Right cardiac atrium (tissue), 5 donors: ENCODE measurements around the gene NYAP2. TPM values are rescaled to one million over a fixed set of nuclear protein-coding genes. Genes with fewer than 3 reads are reported as not detected.
A peak's percentile ranks its signal among the peaks of the same experiment; 100 is the strongest.

ENCODE experiments used
- ATAC-seq, 2 donors: fragments of 200-7000 bp; cut with Tn5 transposase; one replicate each; pipeline versions ENCODE4 v1.8.0 to v1.9.1; 2020; ENCODE audit warnings: moderate library complexity in 2 of 2, mild to moderate bottlenecking in 1 of 2
- DNase-seq, 3 donors: peaks; one replicate each; pipeline ENCODE4 v3.0.0-alpha.2; 2020
- H3K27ac ChIP-seq: one replicate; pipeline ENCODE4 v1.5.1; 2013; ENCODE audit warnings: mild to moderate bottlenecking, low read length, control low read depth, moderate library complexity
- H3K27me3 ChIP-seq: one replicate; pipeline ENCODE4 v1.6.1; 2013; ENCODE audit not compliant: control insufficient read depth, insufficient read depth
- H3K4me1 ChIP-seq: one replicate; pipeline ENCODE4 v1.6.1; 2013; ENCODE audit warnings: low read length; ENCODE audit not compliant: control insufficient read depth, insufficient read depth
- H3K4me3 ChIP-seq: one replicate; pipeline ENCODE4 v1.5.1; 2013; ENCODE audit warnings: low read length, control low read depth
- H3K9me3 ChIP-seq: one replicate; pipeline ENCODE4 v1.6.1; 2013; ENCODE audit warnings: low read length; ENCODE audit not compliant: control insufficient read depth
- WGBS: extraction: QIAGEN DNeasy Blood & Tissue Kit; methylation state at CpG from one replicate; pipeline ENCODE4 v1.1.7; 2013; 5-methylcytosine and 5-hydroxymethylcytosine counted together
- intact Hi-C, 4 donors: fragments of 100-400 bp; cut with DNase I; formaldehyde crosslinking; loops; one replicate each; pipeline versions ENCODE4 v1.11.0 to v1.14.0; 2022 to 2023
- long read RNA-seq, 4 donors: library from polyadenylated mRNA; unstranded; transcript quantifications; one replicate each; pipeline ENCODE4 v2.0.0, GENCODE V29; 2020 to 2021
- polyA plus RNA-seq: library from polyadenylated mRNA; stranded (reverse); fragments of 200-250 nt; gene quantifications from one replicate; pipeline ENCODE4 v1.2.3, GENCODE V29; 2013
- total RNA-seq, 4 donors: library from RNA; stranded (reverse); fragmentation: NEBNext Ultra II Directional; extraction: Animal tissue kit (Norgen Biotek cat#: 25700); gene quantifications; one replicate each; pipeline ENCODE4 v1.2.1, GENCODE V29; 2021
- donor health status: healthy with polysubstance abuse.
- donor health status: DM: no; HTN: yes; CAD: no.
- donor health status: DM: no; HTN: no; CAD: no.
- donor health status: DM: no; HTN: yes; CAD: no; lungs with severe emphysema.
- donor health status: DM: yes; HTN: yes; CAD: no.

Gene NYAP2
- total RNA-seq, result not detected
- polyA plus RNA-seq, result not detected
- long read RNA-seq, donor 1, result 0 reads
- long read RNA-seq, donor 2, result 0 reads
- long read RNA-seq, donor 3, result 0 reads
- long read RNA-seq, donor 4, result 0 reads

GRCh38 chr2:225399504-225399903, at the start of gene NYAP2:
Gene NYAP2 (plus strand): TSS chr2:225399710. CDS start chr2:225408881, 9,171 bp downstream.
- H3K4me3 ChIP-seq, result no peak within 1 kb of the TSS
- no peaks in the 10 kb centered on the region for H3K4me1 ChIP-seq
- DNase-seq (no peak), ATAC-seq (no peak)
- H3K27ac ChIP-seq, result no peak within 1 kb of the TSS
- H3K9me3 ChIP-seq, result no peaks in the 10 kb centered on the region
- no peaks in the 10 kb centered on the region for H3K27me3 ChIP-seq
- 58% methylated on average over 5 of the region's 5 CpGs for whole genome bisulfite sequencing
- intact Hi-C loops, result no loop called here

- ATAC-seq (no peak), DNase-seq (no peak)
- Histone ChIP-seq H3K27ac (no peak overlapping the region), H3K9me3 (no peaks in the 10 kb centered on the region), H3K27me3 (no peaks in the 10 kb centered on the region), H3K4me1 (no peaks in the 10 kb centered on the region), H3K4me3 (no peak overlapping the region)
- WGBS, result 76% methylated on average over 1 of the region's 1 CpG
- intact Hi-C loops, result no loop called here
These were observed 45.9 kb upstream of the NYAP2 start for GRCh38 chr2:225353579-225354085.

- DNase-seq (no peak), ATAC-seq (no peak)
- Histone ChIP-seq H3K4me3 (no peak overlapping the region), H3K27ac (no peak overlapping the region), H3K9me3 (no peaks in the 10 kb centered on the region), H3K4me1 (no peaks in the 10 kb centered on the region), H3K27me3 (no peaks in the 10 kb centered on the region)
- intact Hi-C loops, result no loop called here
- WGBS, result 8% methylated on average over 3 of the region's 3 CpGs
These were observed 45.2 kb upstream of the NYAP2 start for GRCh38 chr2:225354281-225354774.

- Histone ChIP-seq H3K4me1 (no peaks in the 10 kb centered on the region), H3K27ac (no peak overlapping the region), H3K27me3 (no peaks in the 10 kb centered on the region), H3K4me3 (no peak overlapping the region), H3K9me3 (no peaks in the 10 kb centered on the region)
- 78% methylated on average over 3 of the region's 3 CpGs for WGBS
- DNase-seq (no peak), ATAC-seq (no peak)
- intact Hi-C loops, result no loop called here
These were observed 43.7 kb upstream of the NYAP2 start for GRCh38 chr2:225355788-225356187.

GRCh38 chr2:225366731-225367130, 32.8 kb upstream of the NYAP2 start:
- no peak for DNase-seq
- no peaks in the 10 kb centered on the region for H3K4me1 ChIP-seq
- H3K9me3 ChIP-seq, result no peaks in the 10 kb centered on the region
- no peak overlapping the region for H3K27ac ChIP-seq
- no peak overlapping the region for H3K4me3 ChIP-seq
- H3K27me3 ChIP-seq, result no peaks in the 10 kb centered on the region
- intact Hi-C loops, result no loop called here
- ATAC-seq, result no peak

- no peak overlapping the region for H3K4me3 ChIP-seq
- no peak overlapping the region for H3K27ac ChIP-seq
- DNase-seq (no peak), ATAC-seq (no peak)
- no peaks in the 10 kb centered on the region for H3K4me1 ChIP-seq
- H3K27me3 ChIP-seq, result no peaks in the 10 kb centered on the region
- 39% methylated on average over 1 of the region's 1 CpG for WGBS
- intact Hi-C loops, result no loop called here
- H3K9me3 ChIP-seq, result no peaks in the 10 kb centered on the region
These were observed 32.0 kb upstream of the NYAP2 start for GRCh38 chr2:225367482-225367881.

- Histone ChIP-seq H3K27me3 (no peaks in the 10 kb centered on the region), H3K27ac (no peak overlapping the region), H3K4me3 (no peak overlapping the region), H3K9me3 (no peaks in the 10 kb centered on the region), H3K4me1 (no peaks in the 10 kb centered on the region)
- ATAC-seq (no peak), DNase-seq (peak in 1 of 3 donors; percentile 10)
- intact Hi-C loops, result no loop called here
- 61% methylated on average over 3 of the region's 3 CpGs for WGBS
These were observed 20.5 kb upstream of the NYAP2 start for GRCh38 chr2:225378984-225379383.

- intact Hi-C loops, result no loop called here
- no peaks in the 10 kb centered on the region for H3K9me3 ChIP-seq
- WGBS, result 88% methylated on average over 6 of the region's 6 CpGs
- no peaks in the 10 kb centered on the region for H3K4me1 ChIP-seq
- H3K4me3 ChIP-seq, result no peak overlapping the region
- ATAC-seq (no peak), DNase-seq (no peak)
- H3K27ac ChIP-seq, result no peak overlapping the region
- H3K27me3 ChIP-seq, result no peaks in the 10 kb centered on the region
These were observed 19.7 kb upstream of the NYAP2 start for GRCh38 chr2:225379856-225380255.

GRCh38 chr2:225381609-225382008, 17.9 kb upstream of the NYAP2 start:
- ATAC-seq, result no peak
- H3K4me1 ChIP-seq, result no peaks in the 10 kb centered on the region
- H3K9me3 ChIP-seq, result no peaks in the 10 kb centered on the region
- DNase-seq, result no peak
- no peak overlapping the region for H3K4me3 ChIP-seq
- intact Hi-C loops, result no loop called here
- H3K27me3 ChIP-seq, result no peaks in the 10 kb centered on the region
- WGBS, result 81% methylated on average over 4 of the region's 4 CpGs
- H3K27ac ChIP-seq, result no peak overlapping the region

GRCh38 chr2:225398372-225398771, 1.1 kb upstream of the NYAP2 start:
- no peak overlapping the region for H3K4me3 ChIP-seq
- no peaks in the 10 kb centered on the region for H3K9me3 ChIP-seq
- no peak overlapping the region for H3K27ac ChIP-seq
- DNase-seq, result no peak
- 46% methylated on average over 2 of the region's 2 CpGs for WGBS
- intact Hi-C loops, result no loop called here
- ATAC-seq, result no peak
- H3K4me1 ChIP-seq, result no peaks in the 10 kb centered on the region
- no peaks in the 10 kb centered on the region for H3K27me3 ChIP-seq

GRCh38 chr2:225400060-225400511, 576 bp downstream of the NYAP2 start:
- DNase-seq, result peak in 1 of 3 donors; percentile 11
- H3K9me3 ChIP-seq, result no peaks in the 10 kb centered on the region
- no peaks in the 10 kb centered on the region for H3K27me3 ChIP-seq
- intact Hi-C loops, result no loop called here
- H3K4me3 ChIP-seq, result no peak overlapping the region
- no peaks in the 10 kb centered on the region for H3K4me1 ChIP-seq
- WGBS, result 7% methylated on average over 8 of the region's 8 CpGs
- no peak overlapping the region for H3K27ac ChIP-seq
- no peak for ATAC-seq
